ENCODE data around the gene SNHG17. TPM values are rescaled to one million over a fixed set of nuclear protein-coding genes. Genes with fewer than 3 reads are reported as not detected.

The SNHG17 gene
- total and polyA plus RNA-seq, 8 donors, result 12.1 to 56.7 (median 30.1) TPM

DNA sequence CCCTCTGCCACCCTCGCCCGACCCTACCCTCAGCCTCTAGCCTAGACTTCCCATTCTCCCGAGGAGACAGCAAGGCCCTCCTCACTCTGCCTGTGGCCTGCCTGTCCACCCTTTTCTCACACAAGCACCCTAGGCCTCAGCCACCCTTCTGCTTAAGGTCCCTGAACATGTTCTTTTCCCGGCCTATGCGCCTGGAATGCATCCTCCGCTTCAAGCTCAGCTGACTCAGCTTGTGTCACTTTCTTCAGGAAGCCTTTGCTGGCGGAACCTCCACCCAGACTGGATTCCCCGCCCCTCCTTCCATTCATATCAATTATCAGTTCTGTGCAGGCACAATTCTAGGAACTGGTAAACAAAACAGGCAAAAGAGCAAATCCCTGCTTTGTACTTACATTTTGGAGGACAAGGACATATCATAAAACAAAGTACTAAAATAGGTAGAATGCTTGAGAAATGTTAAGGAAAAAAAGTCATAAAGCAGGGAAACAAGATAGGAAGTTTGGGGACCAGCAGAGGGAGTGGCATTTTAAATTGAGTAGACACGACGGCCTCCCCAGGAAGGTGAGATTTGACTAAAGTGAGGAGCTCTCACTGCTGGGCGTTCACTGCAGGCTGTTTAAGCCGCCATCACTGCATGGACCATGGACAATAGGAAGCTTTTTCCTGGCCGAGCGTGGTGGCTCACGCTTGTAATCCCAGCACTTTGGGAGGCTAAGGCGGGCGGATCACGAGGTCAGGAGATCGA lies 17.9 kb upstream of the SNHG17 start:
- Histone ChIP-seq H3K27ac (peak overlapping the region; percentile 50 to 63), H3K4me3 (no peak overlapping the region), H3K27me3 (no peaks in the 10 kb centered on the region), H3K4me1 (peaks cover 0 to 3% of the 10 kb centered on the region in 2 donors), H3K9me3 (no peaks in the 10 kb centered on the region), H3K36me3 (peaks cover 0 to 25% of the 10 kb centered on the region in 2 donors)
- intact Hi-C loops (cut with DNase I), result no loop called here
- ATAC-seq (no peak), DNase-seq (no peak)
- TF ChIP-seq, protein P1, sequence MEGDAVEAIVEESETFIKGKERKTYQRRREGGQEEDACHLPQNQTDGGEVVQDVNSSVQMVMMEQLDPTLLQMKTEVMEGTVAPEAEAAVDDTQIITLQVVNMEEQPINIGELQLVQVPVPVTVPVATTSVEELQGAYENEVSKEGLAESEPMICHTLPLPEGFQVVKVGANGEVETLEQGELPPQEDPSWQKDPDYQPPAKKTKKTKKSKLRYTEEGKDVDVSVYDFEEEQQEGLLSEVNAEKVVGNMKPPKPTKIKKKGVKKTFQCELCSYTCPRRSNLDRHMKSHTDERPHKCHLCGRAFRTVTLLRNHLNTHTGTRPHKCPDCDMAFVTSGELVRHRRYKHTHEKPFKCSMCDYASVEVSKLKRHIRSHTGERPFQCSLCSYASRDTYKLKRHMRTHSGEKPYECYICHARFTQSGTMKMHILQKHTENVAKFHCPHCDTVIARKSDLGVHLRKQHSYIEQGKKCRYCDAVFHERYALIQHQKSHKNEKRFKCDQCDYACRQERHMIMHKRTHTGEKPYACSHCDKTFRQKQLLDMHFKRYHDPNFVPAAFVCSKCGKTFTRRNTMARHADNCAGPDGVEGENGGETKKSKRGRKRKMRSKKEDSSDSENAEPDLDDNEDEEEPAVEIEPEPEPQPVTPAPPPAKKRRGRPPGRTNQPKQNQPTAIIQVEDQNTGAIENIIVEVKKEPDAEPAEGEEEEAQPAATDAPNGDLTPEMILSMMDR (IDR thresholded peaks at IDR 0.05), result no peak

DNA sequence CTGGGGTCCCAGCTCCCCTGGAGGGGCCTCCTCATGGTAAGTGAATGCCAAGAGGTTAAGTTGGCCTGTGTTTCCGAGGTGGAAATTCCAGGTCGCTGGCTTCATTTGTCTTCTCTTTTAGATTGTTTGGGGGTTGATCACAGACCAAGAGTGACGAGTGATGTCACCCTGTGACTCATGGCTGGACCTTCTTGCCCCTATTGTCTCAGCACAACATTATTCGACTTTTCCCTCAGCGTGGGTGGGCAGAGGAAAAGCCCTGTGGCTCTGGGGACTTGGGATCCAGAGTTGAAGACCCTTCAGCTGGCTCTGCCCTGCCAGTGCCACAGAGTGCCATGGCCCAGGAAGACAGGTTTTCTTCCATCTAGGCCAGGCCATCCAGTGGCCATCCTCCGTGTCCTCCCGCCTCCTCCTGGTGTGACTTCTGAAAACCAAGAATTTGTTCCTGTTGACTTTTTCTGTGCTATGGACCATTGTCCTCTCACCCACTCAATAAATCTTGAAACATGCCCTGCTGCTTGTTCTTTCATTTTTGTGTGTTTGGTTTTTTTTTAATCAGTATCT lies 15.4 kb upstream of the SNHG17 start:
- peak overlapping the region in 1 of 2 donors; percentile 24 for H3K27ac ChIP-seq
- intact Hi-C loops (cut with DNase I), result no loop called here
- no peak overlapping the region for H3K4me3 ChIP-seq
- H3K27me3 ChIP-seq, result no peaks in the 10 kb centered on the region
- no peaks in the 10 kb centered on the region for H3K9me3 ChIP-seq
- DNase-seq (no peak), ATAC-seq (no peak)
- H3K36me3 ChIP-seq, result peaks cover 0 to 25% of the 10 kb centered on the region in 2 donors
- TF ChIP-seq, protein P1 (IDR thresholded peaks at IDR 0.05), result no peak
- peaks cover 7 to 14% of the 10 kb centered on the region in 2 donors for H3K4me1 ChIP-seq

DNA sequence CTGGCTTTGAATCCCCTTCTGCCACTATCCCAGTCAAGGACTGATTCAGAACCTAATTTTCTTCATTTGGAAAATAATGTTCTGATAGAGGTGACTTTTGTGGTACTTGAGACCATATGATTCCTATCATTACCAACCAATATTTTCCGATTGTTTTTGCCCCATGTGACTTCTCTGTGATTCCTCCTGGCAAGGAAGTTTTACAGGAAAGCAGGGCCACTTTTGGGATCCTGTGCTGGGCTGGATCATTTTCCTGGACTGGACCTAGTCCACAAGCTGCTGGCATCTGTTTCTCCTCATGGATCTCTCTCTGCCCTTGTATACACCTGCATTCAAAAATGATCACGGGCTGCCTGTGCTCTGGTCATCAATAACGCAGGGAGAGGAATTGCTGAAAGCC lies 13.9 kb upstream of the SNHG17 start:
- peaks cover 0 to 25% of the 10 kb centered on the region in 2 donors for H3K36me3 ChIP-seq
- H3K27ac ChIP-seq, result peak overlapping the region in 1 of 2 donors; percentile 18
- TF ChIP-seq, protein P1 (IDR thresholded peaks at IDR 0.05), result no peak
- no peaks in the 10 kb centered on the region for H3K9me3 ChIP-seq
- intact Hi-C loops (cut with DNase I), result no loop called here
- H3K27me3 ChIP-seq, result no peaks in the 10 kb centered on the region
- ATAC-seq (no peak), DNase-seq (no peak)
- H3K4me1 ChIP-seq, result peaks cover 7 to 14% of the 10 kb centered on the region in 2 donors
- H3K4me3 ChIP-seq, result no peak overlapping the region

DNA sequence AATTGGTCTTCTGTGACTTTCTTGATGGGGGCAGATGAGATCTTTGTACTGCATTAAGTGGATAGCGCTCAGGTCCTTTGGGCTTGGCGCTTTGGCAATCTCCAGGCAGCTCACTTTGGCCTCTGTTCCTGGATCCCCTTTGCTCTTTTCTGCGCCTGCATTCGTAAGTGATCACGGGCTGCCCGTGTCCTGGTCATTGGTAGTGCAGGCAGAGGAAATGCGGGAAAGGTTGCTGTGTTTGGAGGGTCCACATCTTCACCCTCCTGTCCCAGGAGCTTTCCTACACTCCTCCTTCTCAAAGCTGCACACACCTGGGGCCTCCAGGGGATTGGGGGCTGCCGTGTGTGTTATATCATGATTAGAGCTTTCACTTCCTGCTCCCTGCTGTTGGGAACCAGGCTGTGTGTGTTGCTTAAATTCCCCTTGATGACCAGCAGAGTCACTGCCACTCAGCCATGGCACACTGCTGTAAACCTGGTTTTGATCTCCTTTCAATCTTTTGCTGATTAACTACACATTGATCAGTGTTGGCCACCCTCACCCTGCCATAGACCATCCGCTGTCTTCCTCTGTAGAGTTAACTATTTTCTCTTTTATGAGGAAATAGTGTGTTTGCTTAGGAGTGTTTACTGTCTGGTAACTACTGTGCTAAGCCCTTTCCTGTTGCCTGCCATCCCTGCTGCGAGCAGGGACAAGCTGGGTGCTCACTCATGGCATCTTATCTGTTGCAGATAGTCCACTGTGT lies 13.0 kb upstream of the SNHG17 start:
- DNase-seq (no peak), ATAC-seq (no peak)
- H3K4me3 ChIP-seq, result no peak overlapping the region
- TF ChIP-seq, protein P1 (IDR thresholded peaks at IDR 0.05), result no peak
- peaks cover 0 to 25% of the 10 kb centered on the region in 2 donors for H3K36me3 ChIP-seq
- H3K4me1 ChIP-seq, result peaks cover 7 to 14% of the 10 kb centered on the region in 2 donors
- no peaks in the 10 kb centered on the region for H3K27me3 ChIP-seq
- H3K9me3 ChIP-seq, result no peaks in the 10 kb centered on the region
- H3K27ac ChIP-seq, result no peak overlapping the region
- intact Hi-C loops (cut with DNase I), result no loop called here

DNA sequence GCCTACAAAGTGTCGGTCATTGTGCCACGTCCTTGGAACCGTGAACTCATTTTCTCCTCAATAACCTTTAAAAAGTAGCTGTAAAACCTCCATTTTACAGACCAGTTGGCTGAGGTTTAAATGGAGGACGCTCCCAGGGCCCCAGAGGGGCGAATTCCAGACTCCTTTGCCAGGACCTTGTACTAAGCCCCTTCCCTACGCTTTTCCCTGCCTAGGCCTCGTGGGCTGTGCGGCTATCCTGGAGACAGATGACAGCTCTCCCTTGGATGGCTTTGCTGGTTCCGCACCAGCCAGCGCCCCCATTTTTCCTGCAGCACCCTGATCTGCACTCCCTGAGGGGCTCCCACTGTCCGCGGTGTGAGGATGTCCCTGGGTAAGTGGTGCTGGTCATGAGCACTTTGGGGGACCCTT lies 12.1 kb upstream of the SNHG17 start:
- Histone ChIP-seq H3K4me3 (peak overlapping the region; percentile 93 to 95), H3K9me3 (no peaks in the 10 kb centered on the region), H3K27me3 (no peaks in the 10 kb centered on the region), H3K27ac (peak overlapping the region in 1 of 2 donors; percentile 77), H3K36me3 (peaks cover 0 to 25% of the 10 kb centered on the region in 2 donors), H3K4me1 (peaks cover 7 to 14% of the 10 kb centered on the region in 2 donors)
- TF ChIP-seq, protein P1 (IDR thresholded peaks at IDR 0.05), result no peak
- intact Hi-C loops (cut with DNase I), result no loop called here
- ATAC-seq (peak; percentile 4), DNase-seq (no peak)
